Measurements from ENCODE around the gene ENO3. TPM values are rescaled to one million over a fixed set of nuclear protein-coding genes. Genes with fewer than 3 reads are reported as not detected.

Gene ENO3
- total RNA-seq, 1 donor from 2014 or later: 52.7 TPM

- ATAC-seq (no peak), DNase-seq (ENCODE audit: low spot score) (no peak)
Measured at GRCh38 chr17:4935650-4936049, 15.3 kb upstream of the ENO3 start.

DNA sequence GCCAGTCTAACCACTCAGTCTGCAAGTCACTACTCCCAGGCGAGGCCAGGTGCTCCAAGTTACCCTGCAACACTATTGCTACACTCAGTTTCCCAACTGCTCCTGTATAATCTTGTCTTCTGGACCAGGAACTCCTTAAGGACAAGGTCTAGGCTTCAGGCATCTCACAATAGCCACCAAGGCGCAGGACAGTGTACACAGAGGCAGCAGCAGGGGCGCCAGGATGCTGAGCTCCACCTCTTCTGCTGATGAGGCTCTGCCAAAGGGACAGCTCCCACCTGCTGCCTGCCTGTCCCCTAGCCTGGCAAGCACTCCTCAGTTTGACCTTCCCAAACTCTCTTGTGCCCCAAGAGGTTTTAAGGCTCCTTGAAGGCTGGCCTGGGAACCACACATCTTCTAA, 14.5 kb upstream of the ENO3 start:
- DNase-seq (ENCODE audit: low spot score) (no peak), ATAC-seq (no peak)

GRCh38 chr17:4937553-4937952, 13.4 kb upstream of the ENO3 start:
- DNase-seq (ENCODE audit: low spot score): no peak
- ATAC-seq: no peak

DNA sequence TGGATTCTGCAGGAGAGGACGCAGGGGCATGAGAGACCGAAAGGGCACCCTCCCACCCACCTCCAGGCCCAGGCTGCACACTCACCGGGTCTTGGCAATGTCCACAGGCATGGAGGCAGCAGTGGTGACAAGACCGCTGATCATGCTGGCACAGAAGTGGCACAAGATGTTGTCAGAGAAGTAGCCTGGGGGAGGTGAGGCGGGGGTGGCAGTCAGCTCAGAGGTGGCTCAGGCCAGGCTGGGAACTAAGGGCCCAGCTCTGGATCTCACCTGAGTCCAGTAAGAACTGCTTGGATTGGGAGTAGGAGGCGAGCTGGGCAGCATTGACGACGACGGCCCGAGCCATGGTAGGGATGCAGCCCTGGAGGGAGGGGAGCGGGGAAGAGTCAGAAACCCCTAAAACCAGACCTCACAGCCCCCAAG, 12.8 kb upstream of the ENO3 start:
- ATAC-seq (no peak), DNase-seq (ENCODE audit: low spot score) (no peak)

DNA sequence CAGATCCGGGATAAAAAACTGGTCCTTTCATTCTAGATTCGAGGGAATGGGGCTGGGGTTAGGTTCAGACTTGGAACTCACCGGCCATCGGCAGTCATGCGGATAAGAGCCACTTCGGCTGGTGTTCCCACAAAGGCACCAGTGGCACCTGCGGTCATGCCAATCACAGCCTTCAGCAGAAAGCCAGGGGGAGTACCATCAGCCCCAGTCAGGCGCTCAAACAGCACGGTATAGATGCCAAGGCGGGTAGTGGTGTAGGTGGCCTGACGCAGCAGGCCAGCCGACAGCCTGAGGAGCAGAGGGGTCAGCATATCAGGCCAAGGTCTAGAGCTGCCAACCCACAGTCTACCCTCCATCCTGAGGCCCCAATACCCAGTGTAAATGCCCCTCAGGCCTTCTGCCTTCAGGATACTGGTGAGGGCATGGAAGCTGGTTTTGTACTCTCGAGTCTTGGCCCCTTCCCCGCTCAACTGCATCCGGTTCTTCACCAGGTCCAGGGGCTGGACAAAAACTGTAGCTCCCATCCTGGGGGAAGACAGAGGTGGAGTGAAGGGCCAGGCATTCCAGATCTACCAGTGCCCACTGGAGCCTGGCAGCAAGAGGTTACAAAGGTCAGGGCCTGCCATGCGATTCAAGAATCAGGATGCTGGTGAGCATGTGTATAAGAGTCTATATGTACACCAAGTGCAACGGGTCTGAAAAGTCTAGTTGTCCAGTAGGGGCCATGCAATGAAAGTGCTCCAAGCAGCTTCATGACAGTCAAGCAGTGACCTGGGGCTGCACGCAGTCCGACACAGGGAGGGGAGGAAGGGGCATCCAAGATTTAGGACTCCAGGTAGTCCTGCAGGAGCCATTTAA, 12.0 kb upstream of the ENO3 start:
- ATAC-seq: no peak
- no peak for DNase-seq (ENCODE audit: low spot score)

DNA sequence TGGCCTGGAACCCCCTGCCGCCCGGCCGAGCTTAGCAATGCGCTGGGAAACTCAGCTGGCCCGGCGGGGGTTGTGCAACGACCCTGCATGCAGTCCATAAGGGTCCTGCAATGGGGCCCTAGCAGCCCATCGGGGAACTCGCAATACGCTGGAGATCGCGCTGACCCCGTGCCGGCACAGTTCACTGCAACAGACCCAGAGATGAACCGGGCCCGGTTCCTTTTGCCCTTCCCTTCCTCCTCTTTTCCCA, 11.4 kb upstream of the ENO3 start:
- DNase-seq (ENCODE audit: low spot score) (no peak), ATAC-seq (no peak)

DNA sequence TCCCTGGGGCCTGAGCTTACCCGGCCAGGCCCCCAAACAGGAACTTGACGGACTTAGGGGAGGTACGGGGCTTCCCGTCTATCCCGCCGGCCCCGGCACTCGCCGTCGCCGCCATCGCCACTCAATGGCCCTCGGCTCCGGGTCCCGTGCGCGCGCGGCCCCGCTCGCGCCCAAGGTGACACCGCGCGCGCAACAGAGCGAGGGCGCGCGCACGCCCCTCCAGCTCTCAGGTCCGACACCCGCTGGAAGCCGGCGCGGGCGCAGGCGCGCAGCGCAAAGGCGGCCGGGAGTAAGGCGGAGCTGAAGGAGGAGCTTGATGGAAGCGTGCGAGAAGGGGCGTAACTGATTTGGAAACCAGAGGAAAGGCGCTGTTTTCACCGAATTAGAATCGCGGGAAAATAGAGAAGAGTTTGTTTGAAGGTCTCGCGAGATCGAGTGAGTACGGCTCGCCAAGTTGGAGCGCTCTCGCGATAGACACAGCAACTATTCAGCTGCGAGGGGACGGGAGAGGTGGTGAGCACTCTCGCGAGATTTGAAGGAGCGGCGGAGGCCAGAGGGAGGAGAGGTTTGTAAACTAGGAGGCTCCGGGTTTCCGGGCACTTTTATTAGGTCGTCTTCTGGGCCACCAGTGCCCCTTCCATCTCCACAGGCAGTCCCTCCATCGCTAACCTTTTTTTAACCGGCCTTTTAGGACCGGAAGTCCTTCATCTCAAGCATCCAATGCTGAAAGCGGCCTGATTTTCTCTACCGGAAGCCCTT, 10.9 kb upstream of the ENO3 start, which contains the start of the genes RNF167 and SLC25A11:
TSS of gene RNF167 (plus strand) at position 473 of the 759 bp plus-strand sequence. CDS start 642 bp downstream, outside the sequence.
TSS of gene SLC25A11 (minus strand) at position 251 of the 759 bp plus-strand sequence. CDS start at position 115, 136 bp downstream.
- DNase-seq (ENCODE audit: low spot score) (peak; percentile 97), ATAC-seq (peak; percentile 91)

DNA sequence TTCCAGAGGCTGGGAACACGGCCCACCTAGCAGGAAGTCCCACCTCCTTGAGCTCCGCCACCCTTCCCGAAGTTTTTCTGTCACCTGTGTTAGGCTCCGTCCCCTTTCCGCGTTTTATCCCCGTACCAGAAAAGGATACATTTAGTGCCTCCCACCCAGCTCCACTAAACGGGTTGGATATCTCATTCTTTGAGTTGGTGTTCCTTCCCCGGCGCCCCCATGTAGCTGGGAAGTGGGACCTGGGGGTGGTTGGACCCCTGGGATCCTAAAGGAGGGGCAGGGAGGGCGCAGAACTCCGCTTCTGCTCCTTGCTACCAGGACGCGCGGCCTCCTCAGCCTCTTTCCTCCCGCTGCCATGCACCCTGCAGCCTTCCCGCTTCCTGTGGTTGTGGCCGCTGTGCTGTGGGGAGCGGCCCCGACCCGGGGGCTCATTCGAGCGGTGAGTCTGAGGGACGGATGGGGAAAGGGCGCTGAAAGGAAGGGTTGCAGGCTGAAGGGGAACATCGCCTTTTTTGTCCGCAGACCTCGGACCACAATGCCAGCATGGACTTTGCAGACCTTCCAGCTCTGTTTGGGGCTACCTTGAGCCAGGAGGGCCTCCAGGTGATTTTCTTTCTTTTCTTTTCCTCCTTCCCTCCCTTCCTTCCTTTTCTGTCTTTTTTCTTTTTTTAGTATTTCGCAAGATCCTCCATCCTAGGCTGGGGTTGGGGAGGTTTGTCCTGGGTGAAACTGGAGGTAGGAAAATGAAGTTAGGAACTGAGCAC, 10.2 kb upstream of the ENO3 start:
- ATAC-seq (peak; percentile 75), DNase-seq (ENCODE audit: low spot score) (no peak)

DNA sequence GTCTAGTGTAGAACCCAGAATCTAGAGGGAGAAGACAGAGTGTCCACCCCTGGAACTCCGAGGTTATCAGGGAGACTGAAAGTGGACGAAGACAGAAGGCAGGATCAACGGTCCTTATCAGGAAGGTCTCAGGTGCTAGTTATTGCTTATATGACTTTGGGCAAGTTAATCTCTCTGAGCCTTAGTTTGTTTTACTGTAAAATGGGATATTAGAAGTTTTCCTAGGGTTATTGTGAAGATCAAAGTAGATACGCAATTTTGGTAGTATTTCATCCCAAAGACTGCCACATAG, 9.7 kb upstream of the ENO3 start:
- ATAC-seq: no peak

GRCh38 chr17:4942760-4943508, 8.0 kb upstream of the ENO3 start:
- no peak for ATAC-seq
- no peak for DNase-seq (ENCODE audit: low spot score)

More for the DNA sequence above, 9.7 kb upstream of the ENO3 start:
- DNase-seq (ENCODE audit: low spot score): no peak

DNA sequence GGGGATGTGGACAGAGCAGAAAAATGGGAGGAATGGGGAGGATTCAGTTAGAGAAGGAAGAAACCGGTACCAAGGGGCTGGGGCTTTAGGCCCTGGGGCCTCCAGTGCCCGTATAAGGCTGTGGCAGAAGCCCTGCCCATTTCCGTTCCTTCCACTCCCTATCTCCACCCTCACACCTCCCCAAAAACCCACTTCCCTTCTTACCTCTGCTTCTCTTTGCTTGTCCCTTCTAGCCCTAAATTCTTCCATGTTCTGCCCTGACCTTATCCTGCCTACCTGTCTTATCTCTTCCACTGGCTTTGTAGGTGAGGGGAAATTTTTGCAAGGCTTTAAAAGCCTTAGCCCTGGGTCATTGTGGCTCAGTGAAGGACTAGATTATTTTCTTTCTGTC, 6.8 kb upstream of the ENO3 start:
- no peak for DNase-seq (ENCODE audit: low spot score)
- ATAC-seq: no peak

DNA sequence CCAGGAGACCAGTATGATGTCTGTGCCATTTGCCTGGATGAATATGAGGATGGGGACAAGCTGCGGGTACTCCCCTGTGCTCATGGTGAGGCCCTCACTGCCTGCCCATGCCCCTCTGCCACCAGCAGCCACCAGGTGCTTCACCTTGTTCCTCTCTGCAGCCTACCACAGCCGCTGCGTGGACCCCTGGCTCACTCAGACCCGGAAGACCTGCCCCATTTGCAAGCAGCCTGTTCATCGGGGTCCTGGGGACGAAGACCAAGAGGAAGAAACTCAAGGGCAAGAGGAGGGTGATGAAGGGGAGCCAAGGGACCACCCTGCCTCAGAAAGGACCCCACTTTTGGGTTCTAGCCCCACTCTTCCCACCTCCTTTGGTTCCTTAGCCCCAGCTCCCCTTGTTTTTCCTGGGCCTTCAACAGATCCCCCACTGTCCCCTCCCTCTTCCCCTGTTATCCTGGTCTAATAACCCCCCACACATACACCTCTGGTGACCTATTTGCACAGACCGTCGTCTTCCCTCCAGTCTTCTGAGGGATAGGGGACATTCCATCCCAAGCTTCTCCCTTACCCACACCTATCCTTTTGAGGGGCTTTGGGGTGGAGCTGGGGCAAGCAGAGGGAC, 6.3 kb upstream of the ENO3 start:
- DNase-seq (ENCODE audit: low spot score) (no peak), ATAC-seq (no peak)

DNA sequence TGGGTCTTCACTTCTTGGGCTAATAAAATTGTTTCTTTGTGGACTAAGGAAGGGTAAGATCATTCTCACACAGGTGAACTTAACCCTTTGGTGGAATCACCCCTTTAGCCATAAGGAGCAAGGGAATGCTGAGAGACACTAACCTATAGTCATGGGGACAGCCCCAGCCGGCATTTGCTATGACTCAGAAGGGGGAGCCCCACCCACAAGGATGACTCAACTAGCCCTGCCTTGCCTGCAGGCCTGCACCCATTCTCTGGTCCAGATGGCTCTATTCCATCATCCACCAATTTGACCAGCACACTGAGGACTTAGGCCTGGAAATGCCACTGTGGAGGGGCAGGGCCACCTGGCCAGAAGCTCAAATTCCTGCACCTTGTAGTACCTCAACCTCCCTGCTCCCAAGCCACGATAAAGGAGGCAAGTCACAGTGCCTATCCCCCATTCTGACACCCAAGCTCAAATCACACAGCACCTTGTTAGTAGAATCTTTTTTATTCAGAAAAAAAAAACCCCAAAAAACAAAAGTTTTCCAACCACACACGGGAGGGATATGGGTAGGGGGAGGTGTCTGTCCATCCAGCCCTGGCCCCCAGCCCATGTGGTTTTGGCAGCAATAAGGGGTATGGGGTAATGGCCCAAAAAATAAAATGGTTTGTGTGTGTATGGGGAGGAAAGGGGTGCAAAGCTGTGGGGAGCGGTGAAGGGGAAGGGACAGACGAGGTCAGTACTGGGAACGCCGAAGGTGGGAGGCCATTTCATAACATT, 5.6 kb upstream of the ENO3 start:
- ATAC-seq (peak; percentile 4), DNase-seq (ENCODE audit: low spot score) (peak; percentile 75)

DNA sequence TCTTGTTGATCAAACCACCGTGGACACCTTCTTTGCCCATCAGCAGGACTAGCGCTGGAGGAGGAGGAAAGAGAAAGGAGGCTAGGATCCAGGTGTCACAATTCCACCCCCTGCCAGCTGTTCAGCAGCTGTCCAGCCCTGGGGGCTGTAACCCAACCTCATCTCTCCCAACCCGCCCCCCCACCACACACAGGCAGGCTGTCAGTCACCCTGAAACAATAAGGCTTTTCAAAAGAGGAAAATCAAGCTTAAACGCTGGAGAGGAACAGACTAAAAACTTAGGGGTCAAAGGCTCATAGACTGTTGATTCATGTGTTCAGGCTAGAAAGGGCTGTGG, 5.0 kb upstream of the ENO3 start:
- ATAC-seq (no peak), DNase-seq (ENCODE audit: low spot score) (no peak)

DNA sequence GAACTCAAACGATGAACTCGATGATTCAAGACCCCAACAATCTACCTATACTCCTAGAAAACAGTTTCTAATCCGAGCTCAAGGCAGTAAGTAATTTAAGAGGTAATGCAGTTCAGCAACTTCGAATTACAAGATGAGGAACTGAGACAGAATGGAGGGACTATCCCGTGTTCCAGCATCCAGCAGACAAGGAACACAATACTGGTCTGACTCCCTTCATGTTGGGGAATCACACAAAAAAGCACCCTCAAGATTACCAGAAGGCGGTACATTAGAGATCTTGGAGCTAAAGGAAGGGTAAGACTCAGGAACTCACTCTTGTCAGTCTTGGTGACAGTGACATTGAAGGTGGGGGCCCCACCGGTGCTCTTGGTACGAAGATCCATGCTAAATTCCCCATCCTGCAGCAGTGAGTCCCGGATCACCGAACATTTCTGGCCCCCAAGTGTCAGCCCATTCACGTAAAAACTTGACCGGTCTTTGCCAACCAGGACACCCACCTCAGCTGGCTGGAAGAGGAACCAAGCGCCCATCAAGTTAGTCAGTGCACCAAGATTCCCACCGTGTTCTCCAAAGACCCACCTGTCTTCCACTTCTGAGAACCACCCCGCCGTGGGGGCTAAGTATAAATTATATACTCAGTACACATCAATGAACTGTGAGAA, 4.5 kb upstream of the ENO3 start:
- DNase-seq (ENCODE audit: low spot score): no peak
- no peak for ATAC-seq

- no peak for DNase-seq (ENCODE audit: low spot score)
Measured at GRCh38 chr17:4947010-4947410, 3.9 kb upstream of the ENO3 start.

GRCh38 chr17:4947411-4948165, 3.3 kb upstream of the ENO3 start:
- ATAC-seq (peak; percentile 27), DNase-seq (ENCODE audit: low spot score) (peak; percentile 73)

More at GRCh38 chr17:4947010-4947410, 3.9 kb upstream of the ENO3 start:
- no peak for ATAC-seq

GRCh38 chr17:4948166-4948930, 2.6 kb upstream of the ENO3 start, which contains the start of gene PFN1:
PFN1 (minus strand) TSS chr17:4948530; CDS start chr17:4948394, 136 bp downstream.
- DNase-seq (ENCODE audit: low spot score) (peak; percentile 92), ATAC-seq (peak; percentile 66)
